Spleen (tissue), 7 donors: ENCODE results near the gene IFI44L.

Experiments used
- CTCF ChIP-seq, 11 experiments: fragments of 200-600 bp in 7 of 11; fragments of 450-650 bp in 4 of 11; sonication (generic) in 4 of 11; IDR thresholded peaks in 8 of 11; conservative IDR thresholded peaks in 3 of 11; 1 replicate in 7 of 11; 2 replicates in 4 of 11; pipeline versions ENCODE4 v1.4.0 to v1.8.0; 2016 to 2021; ENCODE audit warnings: antibody characterized with exemption in 11 of 11, inconsistent platforms in 4 of 11, mild to moderate bottlenecking in 1 of 11
- POLR2A ChIP-seq, 3 donors: fragments of 450-650 bp; IDR thresholded peaks; one replicate each; pipeline ENCODE4 v1.5.1; 2017; ENCODE audit warnings: antibody characterized with exemption in 3 of 3, mild to moderate bottlenecking in 1 of 3
- POLR2AphosphoS5 ChIP-seq, 3 donors: sonication (generic); formaldehyde crosslinking; IDR thresholded peaks; one replicate each; pipeline ENCODE4 v1.5.1; 2017; ENCODE audit warnings: antibody characterized with exemption in 3 of 3
- donor health status: DM: no; HTN: no; CAD: no; lungs with moderate emphysema.
- donor health status: DM: no; HTN: no; CAD: no.
- donor health status: DM: no; HTN: no; CAD: no.

- TF ChIP-seq CTCF (IDR thresholded peaks at IDR 0.05 in 8 of 11, conservative IDR thresholded peaks at IDR 0.05 in 3 of 11) (no peak), POLR2A (IDR thresholded peaks at IDR 0.05) (no peak), POLR2AphosphoS5 (IDR thresholded peaks at IDR 0.05) (no peak)
Observed at GRCh38 chr1:78667939-78668338, 47.7 kb downstream of the IFI44L start.
